Kidney (tissue), 14 donors: ENCODE measurements around the gene BCL2L12. TPM values are rescaled to one million over a fixed set of nuclear protein-coding genes. Genes with fewer than 3 reads are reported as not detected.
A peak's percentile ranks its signal among the peaks of the same experiment; 100 is the strongest.

Experiments used
- DNase-seq, 5 donors: peaks; one replicate each; pipeline ENCODE4 v3.0.0-alpha.2; 2013 to 2020
- FAIRE-seq: peaks from 2 replicates; lab custom pipeline; 2012; peaks lifted over from hg19 to GRCh38; lab: Jason Lieb, UNC
- H3K27ac ChIP-seq, 2 donors: one replicate each; pipeline ENCODE4 v1.7.0; 2013; ENCODE audit warnings: low read depth in 2 of 2, low read length in 2 of 2, inconsistent platforms in 1 of 2
- H3K27me3 ChIP-seq: one replicate; pipeline ENCODE4 v1.7.1; 2013; ENCODE audit warnings: low read length, inconsistent platforms; ENCODE audit not compliant: control insufficient read depth, insufficient read depth
- H3K36me3 ChIP-seq, 3 donors: one replicate each; pipeline versions ENCODE4 v1.7.0 to v1.7.1; 2013; ENCODE audit warnings: low read length in 3 of 3, control low read depth in 1 of 3, inconsistent platforms in 1 of 3; ENCODE audit not compliant: insufficient read depth in 3 of 3, control insufficient read depth in 2 of 3
- H3K4me1 ChIP-seq, 3 donors: one replicate each; pipeline versions ENCODE4 v1.7.0 to v1.7.1; 2013; ENCODE audit warnings: low read length in 3 of 3, inconsistent platforms in 1 of 3, low read depth in 1 of 3; ENCODE audit not compliant: control insufficient read depth in 2 of 3, insufficient read depth in 2 of 3
- H3K4me3 ChIP-seq, 3 donors: one replicate each; pipeline versions ENCODE4 v1.7.0 to v1.8.1; 2013; ENCODE audit warnings: low read length in 3 of 3, control low read depth in 1 of 3, inconsistent platforms in 1 of 3
- H3K9ac ChIP-seq, 3 donors: one replicate each; pipeline versions ENCODE4 v1.7.0 to v1.7.1; 2013; ENCODE audit warnings: low read length in 3 of 3, control low read depth in 1 of 3, inconsistent platforms in 1 of 3
- H3K9me3 ChIP-seq, 3 donors: one replicate each; pipeline versions ENCODE4 v1.7.0 to v1.7.1; 2013; ENCODE audit warnings: low read length in 3 of 3, control low read depth in 1 of 3, inconsistent platforms in 1 of 3; ENCODE audit not compliant: control insufficient read depth in 2 of 3, insufficient read depth in 1 of 3
- intact Hi-C: fragments of 100-400 bp; cut with DNase I; formaldehyde crosslinking; loops from one replicate; pipeline ENCODE4 v1.11.1; 2022
- polyA plus RNA-seq: library from polyadenylated mRNA; stranded (reverse); fragments of 350-450 nt; fragmentation: Illumina TruSeq; extraction: RNeasy Lipid Tissue Mini Kit (QIAGEN cat#74804); gene quantifications from one replicate; pipeline ENCODE4 v1.2.3, GENCODE V29; 2014; ENCODE audit warnings: low read depth, low replicate concordance; ENCODE audit not compliant: insufficient read depth
- total RNA-seq: library from RNA; stranded (reverse); fragmentation: NEBNext Ultra II Directional; extraction: Animal tissue kit (Norgen Biotek cat#: 25700); gene quantifications from one replicate; pipeline ENCODE4 v1.2.1, GENCODE V29; 2021
- TF ChIP-seq, protein P1 (sequence below): IDR thresholded peaks from 3 replicates; pipeline ENCODE4 v1.5.1; 2012; ENCODE audit warnings: mild to moderate bottlenecking, moderate library complexity, borderline replicate concordance; ENCODE audit not compliant: insufficient read depth; ENCODE audit errors: extremely low read depth
- donor health status: control.
- donor health status: control.
- donor health status: control.
- donor health status: control.
- donor health status: control.
- donor health status: DM: yes; HTN: yes; CAD: no.
- donor health status: Normal renal cell carcinoma (clear cell type).

Gene BCL2L12
- total and polyA plus RNA-seq, 2 donors from 2014 or later: 13.5 to 14.4 TPM

DNA sequence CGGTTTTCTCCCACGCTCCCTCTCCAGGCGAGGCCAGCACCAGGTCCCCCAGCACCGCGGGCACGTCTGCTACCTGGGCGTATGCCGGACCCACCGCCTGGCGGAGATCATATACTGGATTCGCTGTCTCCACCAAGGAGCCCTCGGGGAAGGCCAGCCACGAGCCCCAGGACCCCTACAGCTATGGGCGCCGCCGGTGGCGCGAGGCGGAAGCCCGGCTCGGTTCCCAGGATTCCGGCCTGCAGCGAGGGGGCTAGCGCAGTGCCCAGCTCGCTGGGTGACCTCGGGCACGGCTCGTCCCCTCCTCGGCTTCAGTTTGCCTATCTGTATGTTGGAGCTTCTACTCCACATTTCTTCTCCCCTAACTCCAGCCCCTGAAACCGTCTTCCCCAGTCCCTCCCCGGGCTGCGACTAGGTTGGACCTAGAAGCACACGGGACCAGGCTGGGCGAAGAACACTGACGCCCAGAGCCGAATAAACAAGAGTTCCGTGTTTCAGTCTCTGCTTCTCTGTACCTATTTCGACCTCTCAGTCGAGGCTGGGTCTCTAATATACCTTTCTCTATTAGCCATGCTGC, 24.4 kb downstream of the BCL2L12 start:
- intact Hi-C loops: no loop called here
- peak overlapping the region; percentile 37 to 62 (median 58) for H3K4me3 ChIP-seq
- FAIRE-seq (no peak), DNase-seq (peak in 1 of 5 donors; percentile 77)
- no peaks in the 10 kb centered on the region for H3K27me3 ChIP-seq
- H3K9me3 ChIP-seq: no peaks in the 10 kb centered on the region
- H3K36me3 ChIP-seq: peaks cover 0 to 8% (median 7%) of the 10 kb centered on the region in 3 donors
- H3K9ac ChIP-seq: peak overlapping the region; percentile 7 to 55 (median 46)
- peaks cover 0 to 20% (median 6%) of the 10 kb centered on the region in 3 donors for H3K4me1 ChIP-seq
- TF ChIP-seq, protein P1, sequence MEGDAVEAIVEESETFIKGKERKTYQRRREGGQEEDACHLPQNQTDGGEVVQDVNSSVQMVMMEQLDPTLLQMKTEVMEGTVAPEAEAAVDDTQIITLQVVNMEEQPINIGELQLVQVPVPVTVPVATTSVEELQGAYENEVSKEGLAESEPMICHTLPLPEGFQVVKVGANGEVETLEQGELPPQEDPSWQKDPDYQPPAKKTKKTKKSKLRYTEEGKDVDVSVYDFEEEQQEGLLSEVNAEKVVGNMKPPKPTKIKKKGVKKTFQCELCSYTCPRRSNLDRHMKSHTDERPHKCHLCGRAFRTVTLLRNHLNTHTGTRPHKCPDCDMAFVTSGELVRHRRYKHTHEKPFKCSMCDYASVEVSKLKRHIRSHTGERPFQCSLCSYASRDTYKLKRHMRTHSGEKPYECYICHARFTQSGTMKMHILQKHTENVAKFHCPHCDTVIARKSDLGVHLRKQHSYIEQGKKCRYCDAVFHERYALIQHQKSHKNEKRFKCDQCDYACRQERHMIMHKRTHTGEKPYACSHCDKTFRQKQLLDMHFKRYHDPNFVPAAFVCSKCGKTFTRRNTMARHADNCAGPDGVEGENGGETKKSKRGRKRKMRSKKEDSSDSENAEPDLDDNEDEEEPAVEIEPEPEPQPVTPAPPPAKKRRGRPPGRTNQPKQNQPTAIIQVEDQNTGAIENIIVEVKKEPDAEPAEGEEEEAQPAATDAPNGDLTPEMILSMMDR: no peak
- no peak overlapping the region for H3K27ac ChIP-seq

DNA sequence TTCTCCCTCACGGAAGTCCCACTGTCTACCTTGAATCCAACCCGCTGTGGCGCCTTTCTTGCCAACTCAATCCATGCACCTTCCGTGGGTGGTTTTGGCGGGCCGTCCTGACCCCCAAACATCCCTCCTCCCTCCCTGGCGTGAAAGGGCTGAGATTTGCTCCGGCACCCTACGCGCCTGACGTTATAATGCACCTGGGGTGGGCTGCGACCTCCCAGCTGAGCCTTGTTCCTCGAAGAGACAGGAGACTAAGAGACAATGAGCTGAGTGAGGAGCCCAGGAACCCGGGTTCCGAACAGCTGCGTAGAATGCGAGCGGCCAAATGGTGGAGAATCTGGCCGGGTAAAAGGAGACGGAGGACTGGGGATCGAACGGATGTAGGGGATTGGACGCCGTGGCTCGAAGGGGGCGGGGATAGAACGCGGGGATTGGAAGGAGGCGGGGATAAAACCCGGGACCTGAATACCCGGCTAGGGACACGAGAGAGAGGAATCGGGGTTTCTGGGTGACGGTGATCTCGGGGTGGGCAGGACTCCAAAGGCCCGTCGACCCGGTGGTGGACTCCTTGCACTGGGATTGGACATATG, 25.0 kb downstream of the BCL2L12 start, which contains the start of gene CPT1C:
CPT1C (plus strand) TSS at position 461 of the 587 bp plus-strand sequence. CDS start 1,137 bp downstream, outside the sequence.
- Histone ChIP-seq H3K27ac (no peak within 1 kb of the TSS), H3K4me3 (peak within 1 kb of the TSS; percentile 40 to 62 (median 58)), H3K9me3 (no peaks in the 10 kb centered on the region), H3K36me3 (peaks cover 0 to 7% (median 5%) of the 10 kb centered on the region in 3 donors), H3K9ac (peak within 1 kb of the TSS; percentile 13 to 55 (median 46)), H3K27me3 (no peaks in the 10 kb centered on the region), H3K4me1 (peaks cover 0 to 19% (median 6%) of the 10 kb centered on the region in 3 donors)
- DNase-seq (peak; percentile 80 to 89 (median 85)), FAIRE-seq (no peak)
- TF ChIP-seq, protein P1: no peak
- intact Hi-C loops: no loop called here

DNA sequence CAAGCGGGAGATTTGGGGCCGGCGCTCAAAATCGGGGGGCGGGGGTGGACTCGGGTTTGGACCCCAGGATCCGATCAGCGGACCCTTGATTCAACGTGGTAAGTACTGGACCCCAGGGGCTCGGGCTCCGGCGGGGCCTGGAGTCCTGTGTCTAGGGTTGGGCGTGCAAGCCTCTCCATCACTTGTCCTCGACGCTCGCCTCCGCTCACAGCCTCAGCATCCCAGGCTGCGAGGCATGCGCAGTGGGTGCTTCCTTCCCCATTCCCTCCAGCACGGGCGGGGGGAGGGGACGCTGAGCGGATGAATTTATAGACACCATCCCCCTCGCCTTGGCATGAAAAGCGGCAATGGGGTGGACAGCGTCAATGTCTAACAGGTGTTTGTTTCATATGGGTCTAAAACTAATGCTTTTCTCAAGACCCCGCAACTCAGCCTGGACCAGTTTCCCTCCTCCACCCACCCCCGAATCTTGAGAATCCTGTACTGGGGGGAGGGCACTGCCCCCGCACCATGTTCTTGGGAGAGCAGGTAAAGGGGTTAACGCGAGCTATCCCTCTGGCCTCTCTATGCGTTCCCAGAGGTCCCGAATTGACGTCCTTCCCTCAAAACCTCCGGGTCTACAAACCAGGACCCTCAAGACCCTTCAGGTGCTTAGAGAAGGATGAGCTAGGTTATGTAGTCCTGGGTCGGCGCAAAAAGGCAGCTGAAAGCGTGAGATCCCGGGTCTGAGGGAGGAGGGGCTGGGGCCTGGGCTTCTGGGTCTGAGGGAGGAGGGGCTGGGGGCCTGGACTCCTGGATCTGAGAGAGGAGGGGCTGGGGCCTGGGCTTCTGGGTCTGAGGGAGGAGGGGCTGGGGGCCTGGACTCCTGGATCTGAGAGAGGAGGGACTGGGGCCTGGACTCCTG, 25.8 kb downstream of the BCL2L12 start:
- Histone ChIP-seq H3K27me3 (no peaks in the 10 kb centered on the region), H3K4me1 (peaks cover 0 to 17% (median 6%) of the 10 kb centered on the region in 3 donors), H3K36me3 (peaks cover 0 to 3% (median 0%) of the 10 kb centered on the region in 3 donors), H3K9me3 (no peaks in the 10 kb centered on the region), H3K4me3 (peak overlapping the region; percentile 40 to 62 (median 58)), H3K9ac (peak overlapping the region in 1 of 3 donors; percentile 13), H3K27ac (no peak overlapping the region)
- FAIRE-seq (no peak), DNase-seq (peak in 4 of 5 donors; percentile 86 to 93 (median 88))
- TF ChIP-seq, protein P1: no peak
- intact Hi-C loops: no loop called here
